GM12878 (cell line): Measurements from ENCODE around the gene PDIA3. TPM values are rescaled to one million over a fixed set of nuclear protein-coding genes. Genes with fewer than 3 reads are reported as not detected.

Experiments
- ASH2L ChIP-seq: fragments of 300-600, 200-600 bp; sonication (generic); IDR thresholded peaks from 2 replicates; pipeline ENCODE4 v1.6.1; 2017; ENCODE audit warnings: low read depth, mild to moderate bottlenecking, borderline replicate concordance
- CHD1 ChIP-seq: IDR thresholded peaks from 2 replicates; pipeline ENCODE4 v1.6.1; 2012; ENCODE audit warnings: low read depth, low read length, improper control_type of control experiment
- MYC ChIP-seq: IDR thresholded peaks from 2 replicates; pipeline ENCODE4 v1.6.1; 2011; ENCODE audit warnings: mild to moderate bottlenecking, low read length, moderate library complexity, inconsistent platforms; ENCODE audit not compliant: insufficient read depth, insufficient replicate concordance, insufficient read length, severe bottlenecking
- NFYB ChIP-seq: IDR thresholded peaks from 2 replicates; pipeline ENCODE4 v1.6.1; 2011; ENCODE audit warnings: low read depth, mild to moderate bottlenecking, low read length, improper control_type of control experiment, moderate library complexity; ENCODE audit not compliant: insufficient read depth
- SIN3A ChIP-seq: IDR thresholded peaks from 2 replicates; pipeline ENCODE4 v1.6.1; 2012; ENCODE audit warnings: low read depth, low read length, improper control_type of control experiment
- ZNF274 ChIP-seq: IDR thresholded peaks from one replicate; pipeline ENCODE4 v1.8.0; 2011; ENCODE audit not compliant: insufficient read length, insufficient read depth
- polyA plus RNA-seq, 11 experiments: library from polyadenylated mRNA; depleted of rRNA in 4 of 11; unstranded in 6 of 11; stranded (reverse) in 5 of 11; fragments of >200 nt; fragmentation: Nextera tagmentation in 4 of 11; fragmentation: Illumina TruSeq in 1 of 11; extraction: Ambion mirVana in 4 of 11; extraction: Trizol in 1 of 11; gene quantifications; 1 replicate in 1 of 11; 2 replicates in 10 of 11; pipeline versions ENCODE4 v1.2.1 to v1.2.3, GENCODE V29; 2011 to 2016; ENCODE audit warnings: inconsistent platforms in 2 of 11, missing spikeins in 2 of 11, low read depth in 1 of 11
- total RNA-seq, 4 experiments: library from RNA; depleted of rRNA in 3 of 4; stranded (reverse); fragments of >200 nt in 3 of 4; fragmentation: Illumina TruSeq in 1 of 4; extraction: Trizol in 1 of 4; gene quantifications; 2 replicates each; pipeline versions ENCODE4 v1.2.1 to v1.2.3, GENCODE V29; 2013 to 2021
- TF ChIP-seq, protein P1 (sequence below): fragments of 450-650 bp; IDR thresholded peaks from 2 replicates; pipeline ENCODE4 v1.6.1; 2017; ENCODE audit warnings: mild to moderate bottlenecking, moderate library complexity

Gene PDIA3
- total and polyA plus RNA-seq, 10 of the 15 experiments (the other 5 are each of a cell fraction or from before 2014, with no cell fraction given), result 18.2 to 716 (median 181) TPM

DNA sequence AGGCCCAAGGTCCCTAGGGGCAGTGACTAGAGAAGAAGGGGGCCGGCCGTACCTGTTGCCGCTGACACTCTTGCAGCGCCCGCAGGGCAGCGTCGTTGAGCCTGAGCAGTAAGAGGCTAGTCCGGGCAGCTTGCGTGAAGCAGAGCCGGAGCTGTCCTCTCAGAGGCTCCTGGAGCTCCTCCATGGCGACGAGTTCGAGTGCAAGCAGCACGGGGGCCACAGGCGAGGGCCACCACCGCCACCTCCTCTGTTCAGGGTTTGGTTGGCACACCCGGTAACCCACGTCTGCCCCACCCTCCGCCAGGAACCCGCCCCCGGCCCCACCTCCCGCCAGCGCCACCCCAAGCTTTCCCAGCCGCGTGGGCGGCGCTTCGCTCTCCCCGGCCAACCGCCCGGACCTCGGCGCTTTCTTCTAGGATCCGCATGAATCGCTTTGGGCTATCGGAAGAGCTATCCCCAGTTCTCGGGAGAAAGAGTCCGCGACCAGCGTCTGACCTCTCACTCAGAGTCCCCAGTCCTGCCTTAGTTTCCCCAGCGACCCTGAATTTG lies 30.6 kb downstream of the PDIA3 start, which contains the start of gene ELL3 (continued):
- TF ChIP-seq, protein P1, sequence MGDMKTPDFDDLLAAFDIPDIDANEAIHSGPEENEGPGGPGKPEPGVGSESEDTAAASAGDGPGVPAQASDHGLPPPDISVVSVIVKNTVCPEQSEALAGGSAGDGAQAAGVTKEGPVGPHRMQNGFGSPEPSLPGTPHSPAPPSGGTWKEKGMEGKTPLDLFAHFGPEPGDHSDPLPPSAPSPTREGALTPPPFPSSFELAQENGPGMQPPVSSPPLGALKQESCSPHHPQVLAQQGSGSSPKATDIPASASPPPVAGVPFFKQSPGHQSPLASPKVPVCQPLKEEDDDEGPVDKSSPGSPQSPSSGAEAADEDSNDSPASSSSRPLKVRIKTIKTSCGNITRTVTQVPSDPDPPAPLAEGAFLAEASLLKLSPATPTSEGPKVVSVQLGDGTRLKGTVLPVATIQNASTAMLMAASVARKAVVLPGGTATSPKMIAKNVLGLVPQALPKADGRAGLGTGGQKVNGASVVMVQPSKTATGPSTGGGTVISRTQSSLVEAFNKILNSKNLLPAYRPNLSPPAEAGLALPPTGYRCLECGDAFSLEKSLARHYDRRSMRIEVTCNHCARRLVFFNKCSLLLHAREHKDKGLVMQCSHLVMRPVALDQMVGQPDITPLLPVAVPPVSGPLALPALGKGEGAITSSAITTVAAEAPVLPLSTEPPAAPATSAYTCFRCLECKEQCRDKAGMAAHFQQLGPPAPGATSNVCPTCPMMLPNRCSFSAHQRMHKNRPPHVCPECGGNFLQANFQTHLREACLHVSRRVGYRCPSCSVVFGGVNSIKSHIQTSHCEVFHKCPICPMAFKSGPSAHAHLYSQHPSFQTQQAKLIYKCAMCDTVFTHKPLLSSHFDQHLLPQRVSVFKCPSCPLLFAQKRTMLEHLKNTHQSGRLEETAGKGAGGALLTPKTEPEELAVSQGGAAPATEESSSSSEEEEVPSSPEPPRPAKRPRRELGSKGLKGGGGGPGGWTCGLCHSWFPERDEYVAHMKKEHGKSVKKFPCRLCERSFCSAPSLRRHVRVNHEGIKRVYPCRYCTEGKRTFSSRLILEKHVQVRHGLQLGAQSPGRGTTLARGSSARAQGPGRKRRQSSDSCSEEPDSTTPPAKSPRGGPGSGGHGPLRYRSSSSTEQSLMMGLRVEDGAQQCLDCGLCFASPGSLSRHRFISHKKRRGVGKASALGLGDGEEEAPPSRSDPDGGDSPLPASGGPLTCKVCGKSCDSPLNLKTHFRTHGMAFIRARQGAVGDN, result 0 out of 2 replicates have a peak, but pooled peaks have one; percentile 42
- TF ChIP-seq NFYB (no peak), CHD1 (0 out of 2 replicates have a peak, but pooled peaks have one; percentile 32), ASH2L (no peak), ZNF274 (no peak), MYC (no peak), SIN3A (0 out of 2 replicates have a peak, but pooled peaks have one; percentile 35)
